Kidney epithelial cell (primary cell): ENCODE data around the gene CLK3. TPM values are rescaled to one million over a fixed set of nuclear protein-coding genes. Genes with fewer than 3 reads are reported as not detected.

Source experiments
- DNase-seq: peaks from one replicate; pipeline ENCODE4 v3.0.0-alpha.2; 2010; ENCODE audit warnings: low read depth
- H3K27me3 ChIP-seq: 2 replicates; pipeline ENCODE4 v1.6.0; 2011; ENCODE audit warnings: low read length; ENCODE audit not compliant: control insufficient read depth, insufficient read depth
- H3K36me3 ChIP-seq: 2 replicates; pipeline ENCODE4 v1.5.1; 2011; ENCODE audit warnings: low read length; ENCODE audit not compliant: control insufficient read depth, insufficient read depth
- H3K4me3 ChIP-seq: 2 replicates; pipeline ENCODE4 v1.5.1; 2011; ENCODE audit warnings: low read depth, mild to moderate bottlenecking, control low read depth, low read length
- total RNA-seq: library from RNA; depleted of rRNA; stranded (reverse); fragments of >200 nt; gene quantifications from 2 replicates; pipeline ENCODE4 v1.2.3, GENCODE V29; 2015
- TF ChIP-seq, protein P1 (sequence below): IDR thresholded peaks from 2 replicates; pipeline ENCODE4 v1.5.1; 2011; ENCODE audit warnings: mild to moderate bottlenecking, moderate library complexity, low read length, control low read depth, inconsistent platforms; ENCODE audit not compliant: insufficient read depth, poor library complexity, severe bottlenecking

The CLK3 gene
- total RNA-seq, 1 donor from 2014 or later = 104 TPM

DNA sequence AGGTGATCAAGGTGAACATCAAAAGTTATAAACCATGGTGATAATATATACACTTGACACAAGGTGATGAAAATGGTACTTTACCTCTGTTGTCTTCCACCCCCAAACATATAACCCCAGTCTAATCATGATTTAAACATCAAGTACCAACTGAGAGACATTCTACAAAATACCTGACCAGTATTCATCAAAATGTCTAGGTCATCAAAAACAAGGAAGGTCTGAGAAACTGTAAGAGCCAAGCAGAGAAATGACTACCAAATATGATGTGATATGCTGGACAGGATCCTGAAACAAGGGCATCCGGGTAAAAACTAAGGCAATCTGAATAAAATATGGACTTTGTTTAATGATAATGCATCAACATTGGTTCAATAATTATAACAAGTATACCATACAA lies 52.3 kb downstream of the CLK3 start:
- Histone ChIP-seq H3K27me3 (no peaks in the 10 kb centered on the region), H3K4me3 (no peak overlapping the region), H3K36me3 (no peaks in the 10 kb centered on the region)
- TF ChIP-seq, protein P1, sequence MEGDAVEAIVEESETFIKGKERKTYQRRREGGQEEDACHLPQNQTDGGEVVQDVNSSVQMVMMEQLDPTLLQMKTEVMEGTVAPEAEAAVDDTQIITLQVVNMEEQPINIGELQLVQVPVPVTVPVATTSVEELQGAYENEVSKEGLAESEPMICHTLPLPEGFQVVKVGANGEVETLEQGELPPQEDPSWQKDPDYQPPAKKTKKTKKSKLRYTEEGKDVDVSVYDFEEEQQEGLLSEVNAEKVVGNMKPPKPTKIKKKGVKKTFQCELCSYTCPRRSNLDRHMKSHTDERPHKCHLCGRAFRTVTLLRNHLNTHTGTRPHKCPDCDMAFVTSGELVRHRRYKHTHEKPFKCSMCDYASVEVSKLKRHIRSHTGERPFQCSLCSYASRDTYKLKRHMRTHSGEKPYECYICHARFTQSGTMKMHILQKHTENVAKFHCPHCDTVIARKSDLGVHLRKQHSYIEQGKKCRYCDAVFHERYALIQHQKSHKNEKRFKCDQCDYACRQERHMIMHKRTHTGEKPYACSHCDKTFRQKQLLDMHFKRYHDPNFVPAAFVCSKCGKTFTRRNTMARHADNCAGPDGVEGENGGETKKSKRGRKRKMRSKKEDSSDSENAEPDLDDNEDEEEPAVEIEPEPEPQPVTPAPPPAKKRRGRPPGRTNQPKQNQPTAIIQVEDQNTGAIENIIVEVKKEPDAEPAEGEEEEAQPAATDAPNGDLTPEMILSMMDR = no peak
- DNase-seq = no peak

DNA sequence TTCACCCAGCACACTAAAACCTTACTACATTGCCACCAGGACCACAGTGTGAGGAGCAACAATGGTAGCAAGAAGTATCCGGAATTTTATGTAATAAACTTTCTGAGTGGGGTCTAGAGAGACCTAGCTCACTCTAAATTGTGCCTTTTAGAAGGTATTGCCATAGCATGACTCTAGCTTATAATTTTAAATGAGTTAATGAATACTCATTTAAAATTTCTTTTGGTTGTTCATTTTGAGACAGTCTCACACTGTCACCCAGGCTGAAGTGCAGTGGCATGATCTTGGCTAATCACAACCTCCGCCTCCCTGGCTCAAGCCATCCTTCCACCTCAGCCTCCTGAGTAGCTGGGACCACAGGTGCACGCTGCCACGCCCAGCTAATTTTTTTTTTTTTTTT lies 54.0 kb downstream of the CLK3 start:
- Histone ChIP-seq H3K27me3 (no peaks in the 10 kb centered on the region), H3K36me3 (no peaks in the 10 kb centered on the region), H3K4me3 (no peak overlapping the region)
- no peak for DNase-seq
- TF ChIP-seq, protein P1 = no peak

DNA sequence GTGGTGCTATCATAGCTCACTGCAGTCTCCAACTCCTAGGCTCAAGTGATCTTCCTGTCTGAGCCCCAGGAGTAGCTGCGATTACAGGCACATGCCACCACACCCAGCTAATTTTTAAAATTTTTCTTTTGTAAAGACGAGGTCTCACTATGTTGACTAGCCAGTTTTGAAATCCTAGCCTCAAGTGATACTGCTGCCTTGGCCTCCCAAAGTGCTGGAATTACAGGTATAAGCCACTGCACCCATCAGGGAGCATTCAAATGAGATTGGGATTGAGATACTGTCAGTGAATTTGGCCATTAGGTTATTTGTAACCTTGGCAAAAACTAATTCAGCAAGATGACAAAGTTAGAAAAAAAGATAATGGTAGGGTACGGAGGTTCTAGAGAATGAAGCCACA lies 58.5 kb downstream of the CLK3 start:
- TF ChIP-seq, protein P1 = no peak
- H3K4me3 ChIP-seq = no peak overlapping the region
- H3K27me3 ChIP-seq = no peaks in the 10 kb centered on the region
- DNase-seq = no peak
- H3K36me3 ChIP-seq = no peaks in the 10 kb centered on the region

DNA sequence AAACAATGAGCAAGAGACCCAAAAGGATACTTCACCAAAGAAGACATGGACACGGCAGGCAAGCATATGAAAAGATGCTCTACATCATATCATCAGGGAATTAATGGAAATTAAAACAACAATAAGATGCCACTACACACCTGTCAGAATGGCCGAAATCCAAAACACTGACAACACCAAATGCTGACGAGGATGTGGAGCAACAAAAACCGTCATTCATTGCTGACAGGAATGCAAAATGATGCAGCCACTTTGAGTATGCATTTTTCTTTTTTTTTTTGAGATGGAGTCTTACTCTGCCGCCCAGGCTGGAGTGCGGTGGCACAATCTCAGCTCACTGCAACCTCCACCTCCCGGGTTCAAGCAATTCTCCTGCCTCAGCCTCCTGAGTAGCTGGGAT lies 61.2 kb downstream of the CLK3 start:
- no peaks in the 10 kb centered on the region for H3K36me3 ChIP-seq
- DNase-seq = no peak
- H3K4me3 ChIP-seq = no peak overlapping the region
- TF ChIP-seq, protein P1 = no peak
- H3K27me3 ChIP-seq = no peaks in the 10 kb centered on the region

Other genes with a start within 250 kb of the CLK3 start
- 2.0 and 2.9 TPM in 2 replicates for gene CYP11A1, start 248.2 kb upstream of the CLK3 start, total RNA-seq
- gene SEMA7A, start 181.9 kb upstream of the CLK3 start, total RNA-seq = 289 and 322 TPM in 2 replicates
- gene UBL7, start 154.7 kb upstream of the CLK3 start, total RNA-seq = 65.2 and 70.4 TPM in 2 replicates
- 13.1 and 13.4 TPM in 2 replicates for gene ARID3B, start 74.6 kb upstream of the CLK3 start, total RNA-seq
- gene EDC3, start 80.2 kb downstream of the CLK3 start, total RNA-seq = 15.3 and 24.9 TPM in 2 replicates
- 0.33 TPM in 1 of 2 replicates, not detected in the other for gene CYP1A1, start 109.7 kb downstream of the CLK3 start, total RNA-seq
- not detected in 2 replicates for gene CYP1A2, start 133.0 kb downstream of the CLK3 start, total RNA-seq
- 48.0 and 51.0 TPM in 2 replicates for gene CSK, start 166.2 kb downstream of the CLK3 start, total RNA-seq
- not detected in 2 replicates for gene LMAN1L, start 197.0 kb downstream of the CLK3 start, total RNA-seq
- gene CPLX3, start 210.8 kb downstream of the CLK3 start, total RNA-seq = not detected in 2 replicates
- gene ULK3, start 227.3 kb downstream of the CLK3 start, total RNA-seq = 24.0 and 32.0 TPM in 2 replicates